Right renal cortex interstitium (tissue), 3 donors: ENCODE data around the gene PSMB2. TPM values are rescaled to one million over a fixed set of nuclear protein-coding genes. Genes with fewer than 3 reads are reported as not detected.

Source experiments
- DNase-seq, 3 donors: peaks; one replicate each; pipeline ENCODE4 v3.0.0-alpha.2; 2013; ENCODE audit warnings: low read depth in 3 of 3, low spot score in 2 of 3
- polyA plus RNA-seq, 3 donors: library from polyadenylated mRNA; unstranded; fragments of 120-200 nt; gene quantifications; one replicate each; pipeline ENCODE4 v1.2.1, GENCODE V29; 2013; ENCODE audit not compliant: insufficient read length in 3 of 3

PSMB2 gene
- polyA plus RNA-seq, 3 donors, result 79.5 to 83.9 (median 82.0) TPM

- DNase-seq, result no peak
These were observed 2.9 kb upstream of the PSMB2 start for GRCh38 chr1:35644204-35644603.

- DNase-seq, result no peak
These were observed 1.2 kb upstream of the PSMB2 start for GRCh38 chr1:35642471-35642955.

- no peak for DNase-seq
These were observed 720 bp downstream of the PSMB2 start for GRCh38 chr1:35640380-35641232.

GRCh38 chr1:35637401-35637809, 3.9 kb downstream of the PSMB2 start:
- no peak for DNase-seq

- no peak for DNase-seq
These were observed 7.8 kb downstream of the PSMB2 start for GRCh38 chr1:35633547-35633946.

GRCh38 chr1:35631396-35631795, 9.9 kb downstream of the PSMB2 start:
- no peak for DNase-seq

- DNase-seq, result no peak
These were observed 12.3 kb downstream of the PSMB2 start for GRCh38 chr1:35629051-35629450.

- no peak for DNase-seq
These were observed 17.5 kb downstream of the PSMB2 start for GRCh38 chr1:35623832-35624231.

GRCh38 chr1:35622510-35623178, 18.7 kb downstream of the PSMB2 start:
- no peak for DNase-seq

- no peak for DNase-seq
These were observed 21.8 kb downstream of the PSMB2 start for GRCh38 chr1:35619237-35620121.

- no peak for DNase-seq
These were observed 25.9 kb downstream of the PSMB2 start for GRCh38 chr1:35615440-35615839.

GRCh38 chr1:35611655-35612054, 29.7 kb downstream of the PSMB2 start:
- DNase-seq, result no peak

GRCh38 chr1:35605867-35606182, 35.5 kb downstream of the PSMB2 start:
- no peak for DNase-seq

GRCh38 chr1:35605071-35605866, 36.1 kb downstream of the PSMB2 start:
- no peak for DNase-seq

GRCh38 chr1:35603941-35604340, 37.4 kb downstream of the PSMB2 start:
- DNase-seq, result no peak

GRCh38 chr1:35603468-35603867, 37.9 kb downstream of the PSMB2 start:
- no peak for DNase-seq

GRCh38 chr1:35600593-35600992, 40.7 kb downstream of the PSMB2 start:
- no peak for DNase-seq

- no peak for DNase-seq
These were observed 41.9 kb downstream of the PSMB2 start for GRCh38 chr1:35599411-35599810.

- DNase-seq, result no peak
These were observed 42.4 kb downstream of the PSMB2 start for GRCh38 chr1:35598895-35599294.

GRCh38 chr1:35597870-35598269, 43.5 kb downstream of the PSMB2 start:
- no peak for DNase-seq
